Measurements from ENCODE around the gene ANAPC10. TPM values are rescaled to one million over a fixed set of nuclear protein-coding genes. Genes with fewer than 3 reads are reported as not detected.
A peak's percentile ranks its signal among the peaks of the same experiment; 100 is the strongest.

ANAPC10 gene
- polyA plus RNA-seq, 4 donors = 10.1 to 18.7 (median 12.8) TPM

DNA sequence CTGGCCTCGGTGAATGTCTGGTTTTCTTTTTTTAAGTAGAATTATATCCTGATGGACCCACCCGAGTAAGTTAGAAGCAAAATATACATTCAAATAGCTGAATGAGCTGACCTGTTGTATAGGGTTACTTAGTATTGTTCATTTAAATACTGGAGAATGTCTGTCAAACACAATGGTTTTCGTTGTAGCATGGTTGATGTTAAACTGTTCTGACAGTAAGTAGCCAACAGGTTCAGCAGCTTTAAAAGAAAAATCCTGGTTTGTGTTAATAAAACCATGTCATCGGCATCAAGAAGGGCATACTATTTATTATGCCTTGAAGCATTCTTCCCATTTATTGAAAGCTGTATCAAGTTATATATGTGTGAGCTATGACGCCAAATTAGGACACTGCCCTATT lies 149.6 kb downstream of the ANAPC10 start:
- no peak for FAIRE-seq
- WGBS, 3 donors = 78 to 87% (median 81%) methylated on average over 5 of the region's 5 CpGs
- Histone ChIP-seq H3K36me3 (ENCODE audit: control insufficient read depth in 3 of 3, insufficient read depth in 2 of 3, low read depth in 1 of 3, low read length in 3 of 3) (no peaks in the 10 kb centered on the region), H3K27me3 (ENCODE audit: control insufficient read depth in 3 of 3, insufficient read depth in 3 of 3, low read length in 3 of 3) (no peaks in the 10 kb centered on the region), H3K4me1 (ENCODE audit: control insufficient read depth in 3 of 3, insufficient read depth in 2 of 3, low read depth in 1 of 3, low read length in 2 of 3) (no peaks in the 10 kb centered on the region), H3K4me3 (ENCODE audit: low read depth in 1 of 3, low read length in 3 of 3) (no peak overlapping the region), H3K27ac (ENCODE audit: low read depth in 1 of 3, low read length in 2 of 3) (no peak overlapping the region), H3K9me3 (ENCODE audit: control insufficient read depth in 2 of 2, insufficient read depth in 1 of 2, low read depth in 1 of 2, low read length in 1 of 2) (peaks cover 0 to 11% of the 10 kb centered on the region in 2 donors)
- no peak for DNase-seq

DNA sequence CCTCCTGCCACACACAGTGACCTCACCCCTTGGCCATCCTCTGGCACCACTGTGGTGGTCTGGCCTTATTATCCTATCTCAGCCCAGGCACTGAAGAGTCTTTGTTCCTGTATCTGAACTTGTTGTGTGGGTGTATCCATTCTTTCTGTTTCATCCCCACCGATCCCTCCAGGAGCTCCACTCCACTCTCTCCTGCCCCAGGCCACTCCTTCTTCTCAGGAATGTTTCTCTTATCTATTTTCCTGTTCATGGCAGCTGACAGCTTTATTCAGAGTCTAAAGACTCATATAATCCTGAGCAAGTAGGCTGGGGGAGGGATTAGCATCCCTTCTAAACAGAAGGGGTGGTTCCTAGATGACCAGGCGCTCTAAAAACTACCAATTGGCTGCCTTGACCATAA lies 150.0 kb downstream of the ANAPC10 start:
- Histone ChIP-seq H3K36me3 (ENCODE audit: control insufficient read depth in 3 of 3, insufficient read depth in 2 of 3, low read depth in 1 of 3, low read length in 3 of 3) (no peaks in the 10 kb centered on the region), H3K9me3 (ENCODE audit: control insufficient read depth in 2 of 2, insufficient read depth in 1 of 2, low read depth in 1 of 2, low read length in 1 of 2) (peaks cover 0 to 11% of the 10 kb centered on the region in 2 donors), H3K27ac (ENCODE audit: low read depth in 1 of 3, low read length in 2 of 3) (no peak overlapping the region), H3K4me1 (ENCODE audit: control insufficient read depth in 3 of 3, insufficient read depth in 2 of 3, low read depth in 1 of 3, low read length in 2 of 3) (no peaks in the 10 kb centered on the region), H3K4me3 (ENCODE audit: low read depth in 1 of 3, low read length in 3 of 3) (no peak overlapping the region), H3K27me3 (ENCODE audit: control insufficient read depth in 3 of 3, insufficient read depth in 3 of 3, low read length in 3 of 3) (no peaks in the 10 kb centered on the region)
- no peak for FAIRE-seq
- peak in 1 of 2 donors; percentile 8 for DNase-seq
- 61 to 72% (median 63%) methylated on average over 2 of the region's 2 CpGs for WGBS, 3 donors

Other genes with a start within 250 kb of the ANAPC10 start
- 10 to 100 TPM in 3 of 4 donors, 1 to 10 TPM in 1; 7.8 to 52.9 (median 21.4) TPM for gene ABCE1, start 115 bp upstream of the ANAPC10 start, polyA plus RNA-seq
- 10 to 100 TPM in 1 of 4 donors, 1 to 10 TPM in 3; 7.3 to 31.4 (median 8.9) TPM for gene OTUD4, start 82.4 kb upstream of the ANAPC10 start, polyA plus RNA-seq

Data from small intestine (tissue), 7 donors.